VCaP (cell line): Measurements from ENCODE around the gene SMURF2.
A peak's percentile ranks its signal among the peaks of the same experiment; 100 is the strongest.
"Not testable (repeated sequence)": the region's sequence is repeated elsewhere in the genome, so short reads cannot be mapped to it uniquely, and the experiment has no call there.

ENCODE experiments used
- H3K27ac ChIP-seq: fragments of 450-650 bp; 2 replicates; pipeline ENCODE4 v1.5.1; 2017
- TF ChIP-seq, protein P1 (sequence below): fragments of 450-650 bp; conservative IDR thresholded peaks from 2 replicates; pipeline ENCODE4 v1.5.1; 2017; ENCODE audit warnings: mild to moderate bottlenecking, moderate library complexity

Gene SMURF2

DNA sequence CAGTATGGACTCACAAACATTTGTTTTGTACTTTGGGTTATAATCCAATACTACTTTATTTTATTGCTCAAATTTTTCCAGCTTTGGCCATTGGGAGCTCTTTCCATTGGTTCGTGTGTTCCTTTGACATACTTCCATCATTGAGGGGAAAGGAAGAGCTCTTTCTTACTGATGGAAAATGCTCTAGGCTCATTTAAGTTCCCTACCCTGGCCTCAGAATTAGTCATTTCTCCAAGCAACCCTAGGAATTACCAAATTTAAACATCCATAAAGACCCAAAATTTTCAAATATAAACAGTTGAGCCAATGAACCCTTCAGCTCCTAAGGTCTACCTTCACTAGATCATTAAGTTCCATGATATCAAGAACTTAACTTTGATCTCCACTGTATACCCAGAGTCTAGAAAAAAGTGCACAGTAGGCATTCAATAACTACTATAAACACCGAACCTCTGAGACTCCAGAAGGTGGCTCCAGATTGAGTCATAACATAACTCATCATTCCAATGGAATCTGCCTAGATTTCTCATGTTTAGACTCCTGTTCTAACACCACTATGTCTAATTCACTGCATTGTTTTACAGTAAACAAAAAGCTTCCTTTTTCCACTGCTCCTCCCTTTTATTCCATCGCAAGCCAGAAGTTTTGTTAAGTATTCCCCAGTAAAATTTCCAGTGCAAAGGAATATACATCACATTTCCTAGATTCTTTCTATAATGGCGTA, 39.0 kb downstream of the SMURF2 start:
- TF ChIP-seq, protein P1, sequence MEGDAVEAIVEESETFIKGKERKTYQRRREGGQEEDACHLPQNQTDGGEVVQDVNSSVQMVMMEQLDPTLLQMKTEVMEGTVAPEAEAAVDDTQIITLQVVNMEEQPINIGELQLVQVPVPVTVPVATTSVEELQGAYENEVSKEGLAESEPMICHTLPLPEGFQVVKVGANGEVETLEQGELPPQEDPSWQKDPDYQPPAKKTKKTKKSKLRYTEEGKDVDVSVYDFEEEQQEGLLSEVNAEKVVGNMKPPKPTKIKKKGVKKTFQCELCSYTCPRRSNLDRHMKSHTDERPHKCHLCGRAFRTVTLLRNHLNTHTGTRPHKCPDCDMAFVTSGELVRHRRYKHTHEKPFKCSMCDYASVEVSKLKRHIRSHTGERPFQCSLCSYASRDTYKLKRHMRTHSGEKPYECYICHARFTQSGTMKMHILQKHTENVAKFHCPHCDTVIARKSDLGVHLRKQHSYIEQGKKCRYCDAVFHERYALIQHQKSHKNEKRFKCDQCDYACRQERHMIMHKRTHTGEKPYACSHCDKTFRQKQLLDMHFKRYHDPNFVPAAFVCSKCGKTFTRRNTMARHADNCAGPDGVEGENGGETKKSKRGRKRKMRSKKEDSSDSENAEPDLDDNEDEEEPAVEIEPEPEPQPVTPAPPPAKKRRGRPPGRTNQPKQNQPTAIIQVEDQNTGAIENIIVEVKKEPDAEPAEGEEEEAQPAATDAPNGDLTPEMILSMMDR, result no peak
- H3K27ac ChIP-seq, result no peak overlapping the region

DNA sequence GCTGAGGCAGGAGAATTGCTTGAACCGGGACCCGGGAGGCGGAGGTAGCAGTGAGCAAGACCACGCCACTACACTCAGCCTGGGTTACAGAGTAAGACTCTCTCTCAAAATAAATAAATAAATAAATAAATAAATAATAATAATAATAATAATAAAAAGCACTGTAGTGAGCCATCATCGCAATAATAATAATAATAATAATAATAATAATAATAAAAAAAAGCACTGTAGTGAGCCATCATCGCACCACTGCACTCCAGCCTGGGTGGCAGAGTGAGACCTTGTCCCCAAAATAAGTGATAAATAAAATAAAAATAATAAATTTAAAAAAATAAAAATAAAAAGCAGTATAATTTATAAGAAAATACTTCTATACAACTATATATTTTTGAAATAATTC, 40.3 kb downstream of the SMURF2 start:
- H3K27ac ChIP-seq, result no peak overlapping the region
- TF ChIP-seq, protein P1, result no peak

DNA sequence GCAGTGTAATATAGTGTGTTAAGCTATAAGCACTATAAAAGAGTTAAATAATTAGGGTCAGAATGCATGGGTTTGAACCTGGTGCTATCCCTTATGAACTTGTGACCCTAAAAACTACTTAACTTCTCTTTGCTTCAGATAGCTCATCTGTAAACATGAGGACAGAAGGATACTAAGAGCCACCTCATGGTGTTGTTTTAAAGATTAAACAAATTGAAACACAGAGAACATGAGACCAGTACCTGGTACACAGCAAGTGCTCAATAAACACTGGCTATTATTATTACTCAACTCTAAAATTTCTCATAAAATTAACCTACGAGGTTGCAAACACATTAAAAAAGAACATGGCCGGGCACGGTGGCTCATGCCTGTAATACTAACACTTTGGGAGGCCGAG, 43.3 kb downstream of the SMURF2 start:
- TF ChIP-seq, protein P1, result no peak

DNA sequence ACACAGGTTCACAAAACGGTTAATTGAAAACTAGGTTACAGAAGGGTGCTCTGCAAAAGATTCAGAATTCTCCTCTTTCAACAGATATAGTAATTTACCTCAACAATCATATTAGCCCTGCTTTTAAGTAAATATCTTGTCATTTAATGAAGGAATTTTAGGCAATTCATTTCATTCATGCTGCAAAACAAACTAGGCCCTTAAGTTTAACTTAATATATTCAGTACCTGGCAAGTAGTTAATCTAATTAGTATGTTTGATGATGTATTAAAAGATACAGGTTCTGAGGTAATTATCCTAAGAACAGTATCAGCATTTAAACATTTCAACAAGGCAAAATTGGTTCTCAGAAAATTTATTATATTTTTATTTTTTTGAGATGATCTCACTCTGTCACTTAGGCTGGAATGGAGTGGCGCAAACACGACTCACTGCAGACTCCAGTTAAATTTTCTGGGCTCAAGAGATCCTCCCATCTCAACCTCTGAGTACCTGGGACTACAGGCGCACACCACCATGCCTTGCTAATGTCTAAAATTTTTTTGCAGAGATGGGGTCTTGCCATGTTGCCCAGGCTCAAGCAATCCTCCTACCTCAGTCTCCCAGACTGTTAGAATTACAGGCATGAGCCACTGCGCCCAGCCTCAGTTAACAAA, 44.9 kb downstream of the SMURF2 start:
- TF ChIP-seq, protein P1, result no peak

More for the DNA sequence above, 43.3 kb downstream of the SMURF2 start:
- no peak overlapping the region for H3K27ac ChIP-seq

DNA sequence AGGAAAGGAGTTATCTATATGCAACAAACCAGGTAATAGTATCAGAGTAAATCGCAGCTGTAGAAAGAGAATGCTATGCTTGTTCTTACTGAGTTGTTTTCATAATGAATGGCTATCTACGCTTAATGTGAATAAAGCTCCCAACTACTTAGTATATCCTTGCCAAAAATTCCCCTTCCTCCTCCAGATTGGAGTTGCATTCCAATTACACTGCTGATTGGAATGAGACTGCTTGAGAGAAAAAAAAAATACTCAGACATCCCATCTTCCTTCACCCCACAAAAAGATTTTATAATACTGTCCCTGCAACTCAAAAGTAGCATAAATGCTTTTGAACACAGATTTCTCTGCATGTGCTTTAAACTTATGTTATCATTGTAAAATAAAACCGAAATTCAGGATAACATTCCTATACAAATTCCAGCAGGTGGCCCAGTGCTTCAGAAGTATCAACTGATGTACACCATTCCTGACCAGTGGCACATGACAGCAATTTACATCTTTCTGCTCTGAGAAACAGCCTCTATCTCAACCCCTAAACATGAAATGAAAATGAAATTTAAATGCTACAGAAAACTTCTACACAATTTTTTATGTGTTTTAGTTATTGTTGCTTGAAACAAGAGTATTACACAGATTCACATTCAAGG, 47.0 kb downstream of the SMURF2 start:
- TF ChIP-seq, protein P1, result peak; percentile 23; the same call in 1 of the 2 replicates

More for the DNA sequence above, 44.9 kb downstream of the SMURF2 start:
- H3K27ac ChIP-seq, result no peak overlapping the region

DNA sequence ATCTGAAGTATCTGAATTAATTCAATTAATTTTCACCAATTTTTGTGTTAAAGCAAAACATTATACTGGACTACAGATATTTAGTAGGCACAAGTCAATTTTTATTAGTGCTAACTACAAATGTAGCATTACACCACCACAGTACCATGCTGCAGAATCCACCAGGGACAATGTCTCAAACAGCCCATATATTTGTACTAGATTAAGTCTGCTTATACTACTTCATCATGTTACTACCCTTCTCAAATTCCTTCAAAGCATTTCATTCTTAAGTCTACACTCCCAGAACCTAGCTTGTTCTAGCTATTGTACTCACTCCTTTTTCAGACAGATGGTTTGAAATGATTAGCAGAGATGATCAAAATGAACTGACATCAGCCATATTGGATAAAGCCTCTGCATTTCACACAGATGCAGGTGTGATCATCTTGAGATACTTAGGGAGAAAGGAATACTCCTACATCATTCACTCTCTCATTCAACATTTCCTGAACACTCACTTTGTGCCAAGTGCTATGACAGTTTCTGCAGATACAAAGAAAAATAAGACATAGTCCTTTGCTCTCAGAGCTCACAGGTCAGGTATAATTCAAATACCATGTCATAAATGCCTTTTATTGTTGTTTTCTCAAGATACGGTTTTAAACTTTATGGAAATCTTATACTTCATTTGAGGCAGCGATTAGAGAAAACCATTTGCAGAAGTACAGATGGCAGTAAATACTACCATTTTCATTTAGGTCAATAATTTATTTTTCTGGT, 47.7 kb downstream of the SMURF2 start:
- no peak overlapping the region for H3K27ac ChIP-seq
- TF ChIP-seq, protein P1, result no peak

More for the DNA sequence above, 47.0 kb downstream of the SMURF2 start:
- no peak overlapping the region for H3K27ac ChIP-seq

DNA sequence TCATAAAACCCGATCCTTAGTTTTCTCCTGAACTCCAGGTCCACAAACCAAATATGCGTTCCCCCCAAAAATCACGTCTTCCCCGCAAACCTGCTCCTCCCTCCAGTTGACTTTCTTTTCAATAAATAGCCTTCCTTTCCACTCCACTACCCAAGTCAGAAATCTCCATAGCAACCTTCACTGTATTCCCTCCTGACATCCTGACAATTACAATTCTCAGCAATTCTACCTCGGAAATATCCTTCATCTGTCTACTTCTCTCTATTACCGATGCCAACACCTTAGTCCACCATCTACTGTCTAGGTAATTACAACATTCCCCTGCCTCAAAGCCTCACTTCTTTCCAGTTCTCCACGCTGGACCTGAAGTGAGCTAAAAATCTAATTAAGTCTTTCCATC, 50.7 kb downstream of the SMURF2 start:
- H3K27ac ChIP-seq, result no peak overlapping the region
- TF ChIP-seq, protein P1, result no peak

DNA sequence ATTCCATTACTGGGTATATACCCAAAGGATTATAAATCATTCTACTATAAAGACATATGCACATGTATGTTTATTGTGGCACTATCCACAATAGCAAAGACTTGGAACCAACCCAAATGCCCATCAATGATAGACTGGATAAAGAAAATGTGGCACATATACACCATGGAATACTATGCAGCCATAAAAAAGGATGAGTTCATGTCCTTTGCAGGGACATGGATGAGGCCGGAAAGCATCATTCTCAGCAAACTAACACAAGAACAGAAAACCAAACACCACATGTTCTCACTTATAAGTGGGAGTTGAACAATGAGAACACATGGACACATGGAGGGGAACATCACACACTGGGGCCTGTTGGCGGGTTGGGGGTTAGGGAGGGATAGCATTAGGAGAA, 51.9 kb downstream of the SMURF2 start:
- H3K27ac ChIP-seq, result not testable (repeated sequence)
